ENCODE data around the gene HAUS8.

DNA sequence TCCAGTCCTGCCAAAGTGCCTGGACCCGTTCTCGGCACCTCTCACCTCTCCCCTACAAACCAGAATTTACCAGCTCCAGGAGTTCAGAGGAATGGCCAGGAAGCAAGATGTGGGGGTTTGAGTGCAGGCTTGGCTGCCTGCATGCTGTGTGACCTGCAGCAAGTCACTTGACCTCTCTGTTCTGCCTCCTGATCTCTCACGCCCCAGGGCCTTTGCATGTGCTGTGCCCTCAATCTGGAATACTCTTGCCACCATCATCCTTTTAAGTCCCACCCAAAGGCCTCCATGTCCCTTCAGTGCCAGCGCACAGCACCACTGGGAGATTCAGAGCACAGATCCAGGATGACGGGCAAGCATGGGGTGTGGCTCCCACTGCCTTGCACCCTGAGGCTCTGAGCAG, 43.7 kb upstream of the HAUS8 start:
- TF ChIP-seq, protein P1, sequence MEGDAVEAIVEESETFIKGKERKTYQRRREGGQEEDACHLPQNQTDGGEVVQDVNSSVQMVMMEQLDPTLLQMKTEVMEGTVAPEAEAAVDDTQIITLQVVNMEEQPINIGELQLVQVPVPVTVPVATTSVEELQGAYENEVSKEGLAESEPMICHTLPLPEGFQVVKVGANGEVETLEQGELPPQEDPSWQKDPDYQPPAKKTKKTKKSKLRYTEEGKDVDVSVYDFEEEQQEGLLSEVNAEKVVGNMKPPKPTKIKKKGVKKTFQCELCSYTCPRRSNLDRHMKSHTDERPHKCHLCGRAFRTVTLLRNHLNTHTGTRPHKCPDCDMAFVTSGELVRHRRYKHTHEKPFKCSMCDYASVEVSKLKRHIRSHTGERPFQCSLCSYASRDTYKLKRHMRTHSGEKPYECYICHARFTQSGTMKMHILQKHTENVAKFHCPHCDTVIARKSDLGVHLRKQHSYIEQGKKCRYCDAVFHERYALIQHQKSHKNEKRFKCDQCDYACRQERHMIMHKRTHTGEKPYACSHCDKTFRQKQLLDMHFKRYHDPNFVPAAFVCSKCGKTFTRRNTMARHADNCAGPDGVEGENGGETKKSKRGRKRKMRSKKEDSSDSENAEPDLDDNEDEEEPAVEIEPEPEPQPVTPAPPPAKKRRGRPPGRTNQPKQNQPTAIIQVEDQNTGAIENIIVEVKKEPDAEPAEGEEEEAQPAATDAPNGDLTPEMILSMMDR (conservative IDR thresholded peaks at IDR 0.05; ENCODE audit: low read depth, low read length): no peak
- no peak for TF ChIP-seq EZH2 (IDR thresholded peaks at IDR 0.05; ENCODE audit: borderline replicate concordance, low read depth, low read length, poor library complexity, severe bottlenecking)

All from A673 (cell line).